CD4-positive, alpha-beta T cell treated with Interleukin-17A for 1 hour (primary cell): ENCODE results near the gene NPLOC4.
A peak's percentile ranks its signal among the peaks of the same experiment; 100 is the strongest.

Experiments
- DNase-seq: peaks from one replicate; pipeline ENCODE4 v3.0.0-alpha.2; 2020

The NPLOC4 gene

GRCh38 chr17:81563861-81564586 lies 72.9 kb downstream of the NPLOC4 start:
- no peak for DNase-seq

- no peak for DNase-seq
These were observed 75.4 kb downstream of the NPLOC4 start for GRCh38 chr17:81561494-81561885.

- no peak for DNase-seq
These were observed 77.7 kb downstream of the NPLOC4 start for GRCh38 chr17:81558941-81559806.

- no peak for DNase-seq
These were observed 78.8 kb downstream of the NPLOC4 start for GRCh38 chr17:81558115-81558468.

- no peak for DNase-seq
These were observed 79.4 kb downstream of the NPLOC4 start for GRCh38 chr17:81557276-81558114.

GRCh38 chr17:81556863-81557262 lies 80.0 kb downstream of the NPLOC4 start:
- DNase-seq = no peak

- DNase-seq = no peak
These were observed 80.7 kb downstream of the NPLOC4 start for GRCh38 chr17:81556175-81556691.

- no peak for DNase-seq
These were observed 83.2 kb downstream of the NPLOC4 start for GRCh38 chr17:81553616-81554181.

- peak; percentile 81 for DNase-seq
These were observed 83.8 kb downstream of the NPLOC4 start for GRCh38 chr17:81553018-81553615.

GRCh38 chr17:81552244-81553017 lies 84.5 kb downstream of the NPLOC4 start, which contains the start of gene FAAP100:
Gene FAAP100 (minus strand): TSS chr17:81552353. CDS start chr17:81552330, 23 bp downstream.
- DNase-seq = peak; percentile 79

GRCh38 chr17:81551458-81552243 lies 85.3 kb downstream of the NPLOC4 start:
- peak; percentile 5 for DNase-seq

GRCh38 chr17:81550830-81551457 lies 86.0 kb downstream of the NPLOC4 start:
- no peak for DNase-seq

GRCh38 chr17:81550285-81550684 lies 86.6 kb downstream of the NPLOC4 start:
- DNase-seq = no peak

GRCh38 chr17:81549826-81550225 lies 87.1 kb downstream of the NPLOC4 start:
- no peak for DNase-seq

- DNase-seq = no peak
These were observed 87.8 kb downstream of the NPLOC4 start for GRCh38 chr17:81549031-81549557.

- no peak for DNase-seq
These were observed 89.3 kb downstream of the NPLOC4 start for GRCh38 chr17:81547614-81547982.

GRCh38 chr17:81546906-81547613 lies 89.9 kb downstream of the NPLOC4 start:
- DNase-seq = no peak

- no peak for DNase-seq
These were observed 91.6 kb downstream of the NPLOC4 start for GRCh38 chr17:81545160-81545949.
